ENCODE data around the gene HOXC5.

The HOXC5 gene

GRCh38 chr12:54032627-54033100 is at the start of gene HOXC5:
Gene HOXC5, plus strand, starts transcription at chr12:54033050. Its CDS starts 73 bp downstream, at chr12:54033123.
- DNase-seq (ENCODE audit: low read depth in 4 of 4, low spot score in 1 of 4) = peak in 3 of 4 experiments; percentile 34 to 52 (median 36)

- DNase-seq (ENCODE audit: low read depth in 4 of 4, low spot score in 1 of 4) = no peak
These were observed 49.3 kb upstream of the HOXC5 start for GRCh38 chr12:53983568-53983949.

DNA sequence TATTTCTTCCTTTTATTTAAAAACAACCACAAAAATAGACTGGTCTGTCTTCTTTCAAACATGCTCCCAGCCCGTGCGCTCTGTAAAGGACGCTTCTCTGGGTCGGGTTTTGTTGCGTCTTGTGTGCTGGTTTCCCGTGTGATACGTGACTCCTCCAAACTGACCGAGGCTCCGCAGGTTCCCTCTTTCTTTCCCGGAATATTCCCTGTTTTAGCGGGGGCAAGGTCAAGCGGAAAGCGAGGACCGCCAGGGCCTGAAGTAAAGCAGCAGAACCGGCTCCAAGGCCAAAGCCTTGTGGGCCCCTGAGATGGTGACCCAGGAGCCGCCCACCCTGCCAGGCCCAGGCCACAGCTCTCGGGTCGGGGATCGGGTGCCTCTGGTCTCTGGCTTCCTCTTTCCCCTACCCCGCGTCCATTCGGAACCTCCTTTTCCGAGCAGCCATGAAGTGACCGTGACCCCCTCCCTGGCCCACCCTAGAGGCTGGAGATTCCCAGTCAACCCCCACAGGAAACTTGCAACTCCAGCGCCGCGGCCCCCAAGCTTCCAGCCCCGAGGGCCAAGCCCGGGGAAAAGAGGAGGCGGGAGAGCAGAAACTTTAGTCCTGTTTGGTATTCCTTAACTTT is 48.8 kb upstream of the HOXC5 start:
- DNase-seq (ENCODE audit: low read depth in 4 of 4, low spot score in 1 of 4) = no peak

GRCh38 chr12:53984901-53985691 is 47.8 kb upstream of the HOXC5 start, which contains the start of gene HOXC10:
Gene HOXC10, plus strand, starts transcription at chr12:53985146. Its CDS starts 114 bp downstream, at chr12:53985260.
- DNase-seq (ENCODE audit: low read depth in 4 of 4, low spot score in 1 of 4) = peak; percentile 51 to 85 (median 68)

GRCh38 chr12:53985692-53985993 is 47.2 kb upstream of the HOXC5 start:
- no peak for DNase-seq (ENCODE audit: low read depth in 4 of 4, low spot score in 1 of 4)

- no peak for DNase-seq (ENCODE audit: low read depth in 4 of 4, low spot score in 1 of 4)
These were observed 46.7 kb upstream of the HOXC5 start for GRCh38 chr12:53985994-53986685.

DNA sequence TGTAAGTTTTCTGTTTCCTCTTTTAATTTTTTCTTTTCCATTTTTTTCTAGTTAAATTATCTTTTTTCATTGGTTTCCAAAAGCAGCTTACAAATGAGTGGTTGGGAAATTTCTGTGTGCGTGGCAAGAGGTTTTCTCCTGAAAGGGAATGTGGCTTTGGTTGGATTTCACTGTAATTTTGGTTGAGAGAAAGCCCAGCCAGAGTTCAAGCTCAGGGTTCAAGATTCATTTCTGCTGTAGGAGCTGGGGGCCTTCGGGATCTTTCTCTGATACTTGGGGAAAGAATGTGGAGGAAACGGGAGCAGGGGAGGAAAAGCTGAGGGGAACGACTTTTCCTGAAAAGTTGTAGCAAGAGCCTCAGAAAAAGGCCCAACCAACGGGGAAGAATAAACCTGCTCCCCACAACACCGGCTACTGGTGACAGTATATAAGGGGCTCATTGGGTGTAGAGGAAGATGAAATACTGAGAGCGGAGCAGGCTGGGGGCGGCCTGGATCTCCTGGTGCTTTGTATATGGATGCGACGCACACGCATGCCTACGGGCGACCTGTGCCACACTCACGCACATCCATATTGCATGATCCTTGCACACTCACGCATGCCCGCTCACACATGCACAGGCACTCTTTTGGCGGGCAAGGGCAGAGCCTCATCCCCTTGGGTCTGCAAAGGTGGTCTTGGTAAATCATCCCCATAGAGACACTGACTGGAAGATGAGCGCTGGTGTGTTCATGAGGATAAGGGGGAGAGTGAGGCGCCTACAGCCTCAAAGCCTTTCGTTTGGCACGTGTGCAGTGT is 46.0 kb upstream of the HOXC5 start:
- no peak for DNase-seq (ENCODE audit: low read depth in 4 of 4, low spot score in 1 of 4)

- DNase-seq (ENCODE audit: low read depth in 4 of 4, low spot score in 1 of 4) = no peak
These were observed 45.0 kb upstream of the HOXC5 start for GRCh38 chr12:53987787-53988230.

GRCh38 chr12:53988541-53989226 is 44.2 kb upstream of the HOXC5 start:
- DNase-seq (ENCODE audit: low read depth in 4 of 4, low spot score in 1 of 4) = no peak

DNA sequence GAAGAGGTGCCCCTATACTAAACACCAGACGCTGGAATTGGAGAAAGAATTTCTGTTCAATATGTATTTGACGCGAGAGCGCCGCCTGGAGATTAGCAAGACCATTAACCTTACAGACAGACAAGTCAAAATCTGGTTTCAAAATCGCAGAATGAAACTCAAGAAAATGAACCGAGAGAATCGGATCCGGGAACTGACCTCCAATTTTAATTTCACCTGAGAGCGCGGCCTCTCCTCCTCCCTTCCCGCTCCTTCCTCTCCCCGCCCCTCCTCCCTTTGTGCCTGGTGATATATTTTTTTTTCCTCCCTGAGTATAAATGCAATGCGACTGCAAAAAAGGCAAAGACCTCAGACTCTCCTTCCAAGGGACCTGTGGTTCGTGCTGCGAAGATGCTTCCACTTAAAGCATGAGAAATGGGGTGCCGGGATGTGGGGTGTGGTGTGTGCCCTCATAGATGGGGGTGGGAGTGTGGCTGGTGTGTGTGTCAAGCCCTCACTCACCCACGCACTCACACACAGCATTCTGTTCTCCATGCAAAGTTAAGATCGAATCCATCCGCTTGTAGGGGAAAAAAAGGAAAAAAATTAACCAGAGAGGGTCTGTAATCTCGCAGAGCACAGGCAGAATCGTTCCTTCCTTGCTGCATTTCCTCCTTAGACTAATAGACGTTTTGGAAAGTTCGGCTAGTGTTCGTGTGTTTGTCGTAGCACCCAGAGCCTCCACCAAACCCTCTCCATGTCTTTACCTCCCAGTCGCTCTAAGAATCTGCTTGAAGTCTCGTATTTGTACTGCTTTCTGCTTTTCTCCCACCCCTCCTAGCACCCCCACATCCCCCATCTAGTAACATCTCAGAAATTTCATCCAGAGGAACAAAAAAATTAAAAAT is 43.4 kb upstream of the HOXC5 start:
- DNase-seq (ENCODE audit: low read depth in 4 of 4, low spot score in 1 of 4) = no peak

DNA sequence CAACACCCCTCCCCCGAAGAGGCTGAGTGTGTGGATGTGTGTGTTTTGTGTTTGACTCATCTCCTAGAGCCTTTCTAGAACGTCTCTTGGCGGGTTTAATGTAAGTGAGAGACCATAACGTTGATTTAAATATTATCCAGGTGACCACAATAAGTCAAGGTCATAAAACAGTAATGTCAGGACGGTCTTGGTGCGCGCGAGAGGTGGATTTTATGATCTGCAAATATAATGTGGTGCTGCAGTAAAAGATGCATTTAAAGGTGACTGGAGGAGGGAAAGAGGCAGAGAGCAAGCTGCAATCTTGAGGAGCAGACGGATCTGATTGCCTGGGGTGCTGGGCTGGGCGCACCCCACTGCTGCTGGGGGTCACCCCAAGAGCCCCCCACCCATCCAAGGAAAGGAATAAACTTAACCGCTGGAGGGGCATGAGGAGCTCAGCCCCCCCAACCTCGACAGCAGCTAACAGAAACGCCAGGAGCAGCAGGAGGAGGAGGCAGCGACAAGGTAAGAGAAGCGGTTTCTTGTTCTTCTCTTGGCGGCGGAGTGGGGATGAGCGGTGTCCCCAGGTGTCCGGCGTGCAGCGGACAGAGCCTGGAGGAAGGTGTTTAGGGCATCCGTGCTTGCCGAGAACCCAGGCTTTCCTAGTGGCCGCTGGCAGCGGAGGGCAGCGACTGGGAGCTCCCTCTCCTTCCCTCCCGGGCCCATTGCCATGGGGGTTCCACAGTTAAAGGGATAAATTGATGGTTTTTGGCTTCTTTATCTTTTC is 42.4 kb upstream of the HOXC5 start:
- DNase-seq (ENCODE audit: low read depth in 4 of 4, low spot score in 1 of 4) = no peak

GRCh38 chr12:53991077-53991460 is 41.8 kb upstream of the HOXC5 start:
- DNase-seq (ENCODE audit: low read depth in 4 of 4, low spot score in 1 of 4) = no peak

- no peak for DNase-seq (ENCODE audit: low read depth in 4 of 4, low spot score in 1 of 4)
These were observed 40.4 kb upstream of the HOXC5 start for GRCh38 chr12:53992377-53992889.

- DNase-seq (ENCODE audit: low read depth in 4 of 4, low spot score in 1 of 4) = no peak
These were observed 39.5 kb upstream of the HOXC5 start for GRCh38 chr12:53993162-53994008.

DNA sequence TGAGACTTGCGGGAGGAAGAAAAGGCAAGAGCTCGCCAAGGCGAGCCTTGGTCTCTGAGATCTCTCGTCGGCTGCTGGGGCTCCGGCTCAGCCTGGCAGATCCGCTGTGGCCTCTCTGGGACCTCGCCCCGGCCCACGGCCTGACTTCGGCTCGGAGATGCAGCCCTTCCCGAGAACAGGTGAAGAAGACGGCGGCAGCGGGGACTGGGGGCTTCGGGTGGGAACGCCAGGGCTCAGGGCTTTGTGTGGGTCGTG is 38.9 kb upstream of the HOXC5 start:
- no peak for DNase-seq (ENCODE audit: low read depth in 4 of 4, low spot score in 1 of 4)

- no peak for DNase-seq (ENCODE audit: low read depth in 4 of 4, low spot score in 1 of 4)
These were observed 38.4 kb upstream of the HOXC5 start for GRCh38 chr12:53994264-53995001.

DNA sequence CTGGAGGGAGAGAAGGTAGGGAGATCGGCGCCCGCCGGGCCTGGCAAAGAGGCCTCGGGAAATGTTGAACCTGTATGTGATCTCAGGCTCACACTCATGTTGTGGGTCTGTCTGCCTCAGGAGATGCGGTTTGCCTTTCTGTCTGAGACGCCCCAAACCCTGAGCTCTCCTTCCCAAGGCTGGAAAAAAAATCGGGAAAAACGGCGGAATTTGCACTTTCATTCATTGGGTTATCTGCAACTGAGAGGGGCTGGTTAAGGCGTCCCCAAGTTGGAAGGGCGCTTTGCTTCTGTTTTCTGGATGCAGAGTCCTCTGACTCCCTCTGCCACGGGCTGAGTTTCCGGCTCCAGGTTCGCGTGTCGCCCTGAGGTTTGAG is 37.9 kb upstream of the HOXC5 start:
- no peak for DNase-seq (ENCODE audit: low read depth in 4 of 4, low spot score in 1 of 4)
